GM12878 (cell line): ENCODE measurements around the gene CHERP. TPM values are rescaled to one million over a fixed set of nuclear protein-coding genes. Genes with fewer than 3 reads are reported as not detected.

Experiments used
- BHLHE40 ChIP-seq, 2 experiments: fragments of 450-650 bp in 1 of 2; IDR thresholded peaks; 2 replicates each; pipeline ENCODE4 v1.6.1; 2011 to 2017; ENCODE audit warnings: low read depth in 2 of 2, borderline replicate concordance in 1 of 2, improper control_type of control experiment in 1 of 2, low read length in 1 of 2, mild to moderate bottlenecking in 1 of 2
- CBX3 ChIP-seq: fragments of 200-600 bp; sonication (generic); IDR thresholded peaks from 2 replicates; pipeline ENCODE4 v1.6.1; 2016; ENCODE audit warnings: low read depth, borderline replicate concordance
- IKZF2 ChIP-seq, 2 experiments: fragments of 450-650 bp; IDR thresholded peaks; 2 replicates each; pipeline ENCODE4 v1.6.1; 2017; ENCODE audit warnings: mild to moderate bottlenecking in 2 of 2, moderate library complexity in 2 of 2
- NR2F1 ChIP-seq: fragments of 450-650 bp; conservative IDR thresholded peaks from 2 replicates; pipeline ENCODE4 v1.6.1; 2017; ENCODE audit warnings: mild to moderate bottlenecking
- POLR2A ChIP-seq: IDR thresholded peaks from 2 replicates; pipeline ENCODE4 v1.6.1; 2011; ENCODE audit warnings: low read depth, mild to moderate bottlenecking, low read length
- POLR2AphosphoS2 ChIP-seq: IDR thresholded peaks from 2 replicates; pipeline ENCODE4 v1.6.1; 2011; ENCODE audit warnings: low read depth, mild to moderate bottlenecking, low read length, improper control_type of control experiment, moderate library complexity
- POU2F2 ChIP-seq: IDR thresholded peaks from 3 replicates; pipeline ENCODE4 v1.6.1; 2011; ENCODE audit warnings: low read depth, mild to moderate bottlenecking, low read length, borderline replicate concordance
- SREBF2 ChIP-seq: IDR thresholded peaks from 2 replicates; pipeline ENCODE4 v1.6.1; 2012; ENCODE audit warnings: mild to moderate bottlenecking, low read length
- STAT3 ChIP-seq: IDR thresholded peaks from 2 replicates; pipeline ENCODE4 v1.6.1; 2011; ENCODE audit warnings: low read depth, low read length, improper control_type of control experiment
- SUPT20H ChIP-seq: IDR thresholded peaks from 2 replicates; pipeline ENCODE4 v1.6.1; 2011; ENCODE audit warnings: low read depth, mild to moderate bottlenecking, low read length, moderate library complexity, borderline replicate concordance; ENCODE audit not compliant: control insufficient read depth
- ZNF384 ChIP-seq: IDR thresholded peaks from 2 replicates; pipeline ENCODE4 v1.6.1; 2012; ENCODE audit warnings: low read depth, mild to moderate bottlenecking, low read length, improper control_type of control experiment, borderline replicate concordance
- polyA plus RNA-seq, 11 experiments: library from polyadenylated mRNA; depleted of rRNA in 4 of 11; unstranded in 6 of 11; stranded (reverse) in 5 of 11; fragments of >200 nt; fragmentation: Nextera tagmentation in 4 of 11; fragmentation: Illumina TruSeq in 1 of 11; extraction: Ambion mirVana in 4 of 11; extraction: Trizol in 1 of 11; gene quantifications; 1 replicate in 1 of 11; 2 replicates in 10 of 11; pipeline versions ENCODE4 v1.2.1 to v1.2.3, GENCODE V29; 2011 to 2016; ENCODE audit warnings: inconsistent platforms in 2 of 11, missing spikeins in 2 of 11, low read depth in 1 of 11
- total RNA-seq, 4 experiments: library from RNA; depleted of rRNA in 3 of 4; stranded (reverse); fragments of >200 nt in 3 of 4; fragmentation: Illumina TruSeq in 1 of 4; extraction: Trizol in 1 of 4; gene quantifications; 2 replicates each; pipeline versions ENCODE4 v1.2.1 to v1.2.3, GENCODE V29; 2013 to 2021
- TF ChIP-seq, protein P1 (sequence below): fragments of 450-650 bp; IDR thresholded peaks from 2 replicates; pipeline ENCODE4 v1.6.1; 2017; ENCODE audit warnings: low read depth, mild to moderate bottlenecking, moderate library complexity
- TF ChIP-seq, protein P2 (sequence below): fragments of 450-650 bp; IDR thresholded peaks from 2 replicates; pipeline ENCODE4 v1.6.1; 2016; ENCODE audit warnings: mild to moderate bottlenecking
- TF ChIP-seq, protein P3 (sequence below): fragments of 450-650 bp; formaldehyde crosslinking; IDR thresholded peaks from 2 replicates; pipeline ENCODE4 v1.5.0; 2022; ENCODE audit warnings: mild to moderate bottlenecking, missing genetic modification characterization
- TF ChIP-seq, protein P4 (sequence below): fragments of 450-650 bp; IDR thresholded peaks from 2 replicates; pipeline ENCODE4 v1.6.1; 2018; ENCODE audit warnings: borderline replicate concordance, mild to moderate bottlenecking; ENCODE audit not compliant: partially characterized antibody
- TF ChIP-seq, protein P5 (sequence below): IDR thresholded peaks from 2 replicates; pipeline ENCODE4 v1.6.1; 2012; ENCODE audit warnings: low read depth, low read length, improper control_type of control experiment

CHERP gene
- total and polyA plus RNA-seq, 10 of the 15 experiments (the other 5 are each of a cell fraction or from before 2014, with no cell fraction given): 0.66 to 65.3 (median 12.2) TPM

DNA sequence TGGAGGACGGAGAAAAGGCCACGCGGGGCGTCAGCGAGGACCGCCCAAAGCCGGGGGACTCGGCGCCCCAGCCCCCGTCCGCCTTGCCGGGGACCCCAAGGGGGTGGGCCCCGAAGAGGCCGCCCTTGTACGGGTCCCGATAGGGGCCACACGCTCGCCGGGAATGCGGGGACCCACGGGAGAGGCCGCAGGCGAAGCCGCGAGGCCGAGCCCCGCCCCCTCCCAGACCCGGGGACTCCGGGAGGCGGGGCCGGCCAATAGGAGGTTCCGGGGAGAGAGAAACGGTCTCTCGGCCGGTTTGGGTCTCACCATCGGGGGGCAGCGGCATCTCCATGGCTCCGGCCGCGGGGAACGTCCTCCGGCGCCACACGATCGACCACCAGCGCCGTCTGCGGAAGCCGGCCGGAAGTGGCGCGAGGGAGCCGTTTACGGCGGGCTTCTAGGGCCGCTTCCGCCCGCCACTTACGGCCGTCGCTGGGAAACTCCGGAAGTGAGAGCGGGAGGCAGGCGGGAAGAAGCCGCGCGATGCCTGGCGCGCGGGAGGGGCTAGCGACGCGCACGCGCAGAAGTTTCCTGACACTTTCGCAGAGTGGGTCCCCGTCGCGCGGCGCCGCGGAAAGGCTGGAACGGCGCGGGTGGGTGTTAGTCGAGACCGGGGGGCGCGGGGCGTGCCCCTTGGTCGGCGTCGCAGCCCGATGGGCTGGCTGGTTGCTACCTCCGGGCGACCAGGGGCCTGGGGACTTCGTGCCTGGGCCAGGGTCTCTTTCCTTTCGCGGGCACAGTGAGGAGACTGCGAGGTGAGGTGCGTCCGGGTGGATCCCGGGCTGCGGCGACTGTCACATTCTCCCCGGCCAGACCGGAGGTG, at the start of gene CHERP (continued):
- TF ChIP-seq, protein P1, sequence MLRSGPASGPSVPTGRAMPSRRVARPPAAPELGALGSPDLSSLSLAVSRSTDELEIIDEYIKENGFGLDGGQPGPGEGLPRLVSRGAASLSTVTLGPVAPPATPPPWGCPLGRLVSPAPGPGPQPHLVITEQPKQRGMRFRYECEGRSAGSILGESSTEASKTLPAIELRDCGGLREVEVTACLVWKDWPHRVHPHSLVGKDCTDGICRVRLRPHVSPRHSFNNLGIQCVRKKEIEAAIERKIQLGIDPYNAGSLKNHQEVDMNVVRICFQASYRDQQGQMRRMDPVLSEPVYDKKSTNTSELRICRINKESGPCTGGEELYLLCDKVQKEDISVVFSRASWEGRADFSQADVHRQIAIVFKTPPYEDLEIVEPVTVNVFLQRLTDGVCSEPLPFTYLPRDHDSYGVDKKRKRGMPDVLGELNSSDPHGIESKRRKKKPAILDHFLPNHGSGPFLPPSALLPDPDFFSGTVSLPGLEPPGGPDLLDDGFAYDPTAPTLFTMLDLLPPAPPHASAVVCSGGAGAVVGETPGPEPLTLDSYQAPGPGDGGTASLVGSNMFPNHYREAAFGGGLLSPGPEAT: peak; percentile 26; the same call in 1 of the 2 replicates
- TF ChIP-seq CBX3: no peak
- TF ChIP-seq ZNF384: no peak
- TF ChIP-seq NR2F1: peak; percentile 28; the same call in 1 of the 2 replicates
- no peak for TF ChIP-seq SUPT20H
- TF ChIP-seq, protein P2, sequence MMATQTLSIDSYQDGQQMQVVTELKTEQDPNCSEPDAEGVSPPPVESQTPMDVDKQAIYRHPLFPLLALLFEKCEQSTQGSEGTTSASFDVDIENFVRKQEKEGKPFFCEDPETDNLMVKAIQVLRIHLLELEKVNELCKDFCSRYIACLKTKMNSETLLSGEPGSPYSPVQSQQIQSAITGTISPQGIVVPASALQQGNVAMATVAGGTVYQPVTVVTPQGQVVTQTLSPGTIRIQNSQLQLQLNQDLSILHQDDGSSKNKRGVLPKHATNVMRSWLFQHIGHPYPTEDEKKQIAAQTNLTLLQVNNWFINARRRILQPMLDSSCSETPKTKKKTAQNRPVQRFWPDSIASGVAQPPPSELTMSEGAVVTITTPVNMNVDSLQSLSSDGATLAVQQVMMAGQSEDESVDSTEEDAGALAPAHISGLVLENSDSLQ: peak; percentile 79
- peak; percentile 45; the same call in 1 of the 2 replicates for TF ChIP-seq POLR2AphosphoS2
- TF ChIP-seq BHLHE40 (IDR thresholded peaks at IDR 0.05; ENCODE audit: borderline replicate concordance in 1 of 2, low read depth in 2 of 2, low read length in 1 of 2): peak in 1 of 2 experiments; percentile 37; a peak in 2 of 4 replicates
- peak; percentile 38; the same call in 2 of the 3 replicates for TF ChIP-seq POU2F2
- TF ChIP-seq STAT3: no peak
- TF ChIP-seq SREBF2: peak; percentile 38; the same call in 1 of the 2 replicates
- TF ChIP-seq, protein P3, sequence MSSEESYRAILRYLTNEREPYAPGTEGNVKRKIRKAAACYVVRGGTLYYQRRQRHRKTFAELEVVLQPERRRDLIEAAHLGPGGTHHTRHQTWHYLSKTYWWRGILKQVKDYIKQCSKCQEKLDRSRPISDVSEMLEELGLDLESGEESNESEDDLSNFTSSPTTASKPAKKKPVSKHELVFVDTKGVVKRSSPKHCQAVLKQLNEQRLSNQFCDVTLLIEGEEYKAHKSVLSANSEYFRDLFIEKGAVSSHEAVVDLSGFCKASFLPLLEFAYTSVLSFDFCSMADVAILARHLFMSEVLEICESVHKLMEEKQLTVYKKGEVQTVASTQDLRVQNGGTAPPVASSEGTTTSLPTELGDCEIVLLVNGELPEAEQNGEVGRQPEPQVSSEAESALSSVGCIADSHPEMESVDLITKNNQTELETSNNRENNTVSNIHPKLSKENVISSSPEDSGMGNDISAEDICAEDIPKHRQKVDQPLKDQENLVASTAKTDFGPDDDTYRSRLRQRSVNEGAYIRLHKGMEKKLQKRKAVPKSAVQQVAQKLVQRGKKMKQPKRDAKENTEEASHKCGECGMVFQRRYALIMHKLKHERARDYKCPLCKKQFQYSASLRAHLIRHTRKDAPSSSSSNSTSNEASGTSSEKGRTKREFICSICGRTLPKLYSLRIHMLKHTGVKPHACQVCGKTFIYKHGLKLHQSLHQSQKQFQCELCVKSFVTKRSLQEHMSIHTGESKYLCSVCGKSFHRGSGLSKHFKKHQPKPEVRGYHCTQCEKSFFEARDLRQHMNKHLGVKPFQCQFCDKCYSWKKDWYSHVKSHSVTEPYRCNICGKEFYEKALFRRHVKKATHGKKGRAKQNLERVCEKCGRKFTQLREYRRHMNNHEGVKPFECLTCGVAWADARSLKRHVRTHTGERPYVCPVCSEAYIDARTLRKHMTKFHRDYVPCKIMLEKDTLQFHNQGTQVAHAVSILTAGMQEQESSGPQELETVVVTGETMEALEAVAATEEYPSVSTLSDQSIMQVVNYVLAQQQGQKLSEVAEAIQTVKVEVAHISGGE (CRISPR knock-in tag): no peak
- TF ChIP-seq, protein P4, sequence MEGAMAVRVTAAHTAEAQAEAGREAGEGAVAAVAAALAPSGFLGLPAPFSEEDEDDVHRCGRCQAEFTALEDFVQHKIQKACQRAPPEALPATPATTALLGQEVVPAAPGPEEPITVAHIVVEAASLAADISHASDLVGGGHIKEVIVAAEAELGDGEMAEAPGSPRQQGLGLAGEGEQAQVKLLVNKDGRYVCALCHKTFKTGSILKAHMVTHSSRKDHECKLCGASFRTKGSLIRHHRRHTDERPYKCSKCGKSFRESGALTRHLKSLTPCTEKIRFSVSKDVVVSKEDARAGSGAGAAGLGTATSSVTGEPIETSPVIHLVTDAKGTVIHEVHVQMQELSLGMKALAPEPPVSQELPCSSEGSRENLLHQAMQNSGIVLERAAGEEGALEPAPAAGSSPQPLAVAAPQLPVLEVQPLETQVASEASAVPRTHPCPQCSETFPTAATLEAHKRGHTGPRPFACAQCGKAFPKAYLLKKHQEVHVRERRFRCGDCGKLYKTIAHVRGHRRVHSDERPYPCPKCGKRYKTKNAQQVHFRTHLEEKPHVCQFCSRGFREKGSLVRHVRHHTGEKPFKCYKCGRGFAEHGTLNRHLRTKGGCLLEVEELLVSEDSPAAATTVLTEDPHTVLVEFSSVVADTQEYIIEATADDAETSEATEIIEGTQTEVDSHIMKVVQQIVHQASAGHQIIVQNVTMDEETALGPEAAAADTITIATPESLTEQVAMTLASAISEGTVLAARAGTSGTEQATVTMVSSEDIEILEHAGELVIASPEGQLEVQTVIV: peak; percentile 99
- TF ChIP-seq, protein P5, sequence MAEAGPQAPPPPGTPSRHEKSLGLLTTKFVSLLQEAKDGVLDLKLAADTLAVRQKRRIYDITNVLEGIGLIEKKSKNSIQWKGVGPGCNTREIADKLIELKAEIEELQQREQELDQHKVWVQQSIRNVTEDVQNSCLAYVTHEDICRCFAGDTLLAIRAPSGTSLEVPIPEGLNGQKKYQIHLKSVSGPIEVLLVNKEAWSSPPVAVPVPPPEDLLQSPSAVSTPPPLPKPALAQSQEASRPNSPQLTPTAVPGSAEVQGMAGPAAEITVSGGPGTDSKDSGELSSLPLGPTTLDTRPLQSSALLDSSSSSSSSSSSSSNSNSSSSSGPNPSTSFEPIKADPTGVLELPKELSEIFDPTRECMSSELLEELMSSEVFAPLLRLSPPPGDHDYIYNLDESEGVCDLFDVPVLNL: peak; percentile 75
- TF ChIP-seq IKZF2 (IDR thresholded peaks at IDR 0.05): 0 out of 4 replicates have a peak, but pooled peaks of 1 of the 2 experiments have one; percentile 48
- TF ChIP-seq POLR2A: peak; percentile 93
